ENCODE results near the gene CADM1.
A peak's percentile ranks its signal among the peaks of the same experiment; 100 is the strongest.

CADM1 gene

GRCh38 chr11:115430345-115430744 is 73.9 kb downstream of the CADM1 start:
- Histone ChIP-seq H3K27me3 (ENCODE audit: low read depth) (peaks cover 11% of the 10 kb centered on the region), H3K9me3 (no peaks in the 10 kb centered on the region), H3K4me3 (no peak overlapping the region), H3K4me1 (0 out of 2 replicates have a peak, but pooled peaks cover 5% of the 10 kb centered on the region), H3K36me3 (replicated peaks) (no peaks in the 10 kb centered on the region)
- DNase-seq (ENCODE audit: low spot score in 2 of 2): no peak
- in situ Hi-C loops (cut with MboI; ENCODE audit: low sequenced_read_pairs): no loop called here

GRCh38 chr11:115428306-115428705 is 75.9 kb downstream of the CADM1 start:
- 0 out of 2 replicates have a peak, but pooled peaks cover 3% of the 10 kb centered on the region for H3K4me1 ChIP-seq
- peaks cover 21% of the 10 kb centered on the region for H3K27me3 ChIP-seq (ENCODE audit: low read depth)
- no peak overlapping the region for H3K4me3 ChIP-seq
- H3K36me3 ChIP-seq (replicated peaks): no peaks in the 10 kb centered on the region
- no peak for DNase-seq (ENCODE audit: low spot score in 2 of 2)
- H3K9me3 ChIP-seq: no peaks in the 10 kb centered on the region
- in situ Hi-C loops (cut with MboI; ENCODE audit: low sequenced_read_pairs): no loop called here

GRCh38 chr11:115425816-115426215 is 78.4 kb downstream of the CADM1 start:
- Histone ChIP-seq H3K36me3 (replicated peaks) (no peaks in the 10 kb centered on the region), H3K4me1 (no peaks in the 10 kb centered on the region), H3K9me3 (no peaks in the 10 kb centered on the region), H3K4me3 (no peak overlapping the region), H3K27me3 (ENCODE audit: low read depth) (peaks cover 39% of the 10 kb centered on the region)
- DNase-seq (ENCODE audit: low spot score in 2 of 2): no peak
- in situ Hi-C loops (cut with MboI; ENCODE audit: low sequenced_read_pairs): no loop called here

GRCh38 chr11:115425250-115425649 is 79.0 kb downstream of the CADM1 start:
- H3K36me3 ChIP-seq (replicated peaks): no peaks in the 10 kb centered on the region
- peaks cover 42% of the 10 kb centered on the region for H3K27me3 ChIP-seq (ENCODE audit: low read depth)
- H3K9me3 ChIP-seq: no peaks in the 10 kb centered on the region
- no peaks in the 10 kb centered on the region for H3K4me1 ChIP-seq
- in situ Hi-C loops (cut with MboI; ENCODE audit: low sequenced_read_pairs): no loop called here
- no peak overlapping the region for H3K4me3 ChIP-seq
- no peak for DNase-seq (ENCODE audit: low spot score in 2 of 2)

GRCh38 chr11:115423728-115424459 is 80.3 kb downstream of the CADM1 start:
- H3K27me3 ChIP-seq (ENCODE audit: low read depth): peaks cover 48% of the 10 kb centered on the region
- no peak overlapping the region for H3K4me3 ChIP-seq
- in situ Hi-C loops (cut with MboI; ENCODE audit: low sequenced_read_pairs): no loop called here
- H3K4me1 ChIP-seq: no peaks in the 10 kb centered on the region
- DNase-seq (ENCODE audit: low spot score in 2 of 2): no peak
- no peaks in the 10 kb centered on the region for H3K36me3 ChIP-seq (replicated peaks)
- no peaks in the 10 kb centered on the region for H3K9me3 ChIP-seq

GRCh38 chr11:115421992-115422689 is 82.1 kb downstream of the CADM1 start:
- DNase-seq (ENCODE audit: low spot score in 2 of 2): no peak
- Histone ChIP-seq H3K27me3 (ENCODE audit: low read depth) (peaks cover 51% of the 10 kb centered on the region), H3K4me3 (no peak overlapping the region), H3K9me3 (no peaks in the 10 kb centered on the region), H3K36me3 (replicated peaks) (no peaks in the 10 kb centered on the region), H3K4me1 (no peaks in the 10 kb centered on the region)
- in situ Hi-C loops (cut with MboI; ENCODE audit: low sequenced_read_pairs): no loop called here

GRCh38 chr11:115421352-115421991 is 82.7 kb downstream of the CADM1 start:
- Histone ChIP-seq H3K4me1 (no peaks in the 10 kb centered on the region), H3K36me3 (replicated peaks) (no peaks in the 10 kb centered on the region), H3K4me3 (no peak overlapping the region), H3K9me3 (no peaks in the 10 kb centered on the region), H3K27me3 (ENCODE audit: low read depth) (peaks cover 55% of the 10 kb centered on the region)
- no peak for DNase-seq (ENCODE audit: low spot score in 2 of 2)
- in situ Hi-C loops (cut with MboI; ENCODE audit: low sequenced_read_pairs): no loop called here

- Histone ChIP-seq H3K27me3 (ENCODE audit: low read depth) (peaks cover 45% of the 10 kb centered on the region), H3K4me3 (no peak overlapping the region), H3K9me3 (no peaks in the 10 kb centered on the region), H3K36me3 (replicated peaks) (no peaks in the 10 kb centered on the region), H3K4me1 (no peaks in the 10 kb centered on the region)
- DNase-seq (ENCODE audit: low spot score in 2 of 2): no peak
- in situ Hi-C loops (cut with MboI; ENCODE audit: low sequenced_read_pairs): no loop called here
Measured at GRCh38 chr11:115420505-115420904, 83.7 kb downstream of the CADM1 start.

GRCh38 chr11:115418626-115419025 is 85.6 kb downstream of the CADM1 start:
- Histone ChIP-seq H3K27me3 (ENCODE audit: low read depth) (peaks cover 34% of the 10 kb centered on the region), H3K4me1 (no peaks in the 10 kb centered on the region), H3K4me3 (no peak overlapping the region), H3K9me3 (no peaks in the 10 kb centered on the region), H3K36me3 (replicated peaks) (no peaks in the 10 kb centered on the region)
- DNase-seq (ENCODE audit: low spot score in 2 of 2): no peak
- in situ Hi-C loops (cut with MboI; ENCODE audit: low sequenced_read_pairs): no loop called here

GRCh38 chr11:115418081-115418480 is 86.1 kb downstream of the CADM1 start:
- H3K4me1 ChIP-seq: no peaks in the 10 kb centered on the region
- no peak for DNase-seq (ENCODE audit: low spot score in 2 of 2)
- no peaks in the 10 kb centered on the region for H3K36me3 ChIP-seq (replicated peaks)
- H3K4me3 ChIP-seq: no peak overlapping the region
- peaks cover 31% of the 10 kb centered on the region for H3K27me3 ChIP-seq (ENCODE audit: low read depth)
- in situ Hi-C loops (cut with MboI; ENCODE audit: low sequenced_read_pairs): no loop called here
- H3K9me3 ChIP-seq: no peaks in the 10 kb centered on the region

- Histone ChIP-seq H3K4me1 (peaks cover 21% of the 10 kb centered on the region), H3K27me3 (ENCODE audit: low read depth) (peaks cover 2% of the 10 kb centered on the region; the same call in 1 of the 2 replicates), H3K36me3 (replicated peaks) (no peaks in the 10 kb centered on the region), H3K9me3 (no peaks in the 10 kb centered on the region), H3K4me3 (no peak overlapping the region)
- DNase-seq (ENCODE audit: low spot score in 2 of 2): no peak
- in situ Hi-C loops (cut with MboI; ENCODE audit: low sequenced_read_pairs): no loop called here
Measured at GRCh38 chr11:115411120-115411519, 93.1 kb downstream of the CADM1 start.

GRCh38 chr11:115409691-115410220 is 94.5 kb downstream of the CADM1 start:
- Histone ChIP-seq H3K4me3 (no peak overlapping the region), H3K27me3 (ENCODE audit: low read depth) (peaks cover 2% of the 10 kb centered on the region; the same call in 1 of the 2 replicates), H3K4me1 (peaks cover 21% of the 10 kb centered on the region), H3K36me3 (replicated peaks) (no peaks in the 10 kb centered on the region), H3K9me3 (no peaks in the 10 kb centered on the region)
- in situ Hi-C loops (cut with MboI; ENCODE audit: low sequenced_read_pairs): no loop called here
- peak; percentile 33 to 39 for DNase-seq (ENCODE audit: low spot score in 2 of 2)

- in situ Hi-C loops (cut with MboI; ENCODE audit: low sequenced_read_pairs): no loop called here
- no peaks in the 10 kb centered on the region for H3K9me3 ChIP-seq
Measured at GRCh38 chr11:115409116-115409670, 95.0 kb downstream of the CADM1 start.

More at GRCh38 chr11:115409116-115409670, 95.0 kb downstream of the CADM1 start:
- peak; percentile 24 to 85 for DNase-seq (ENCODE audit: low spot score in 2 of 2)
- Histone ChIP-seq H3K4me3 (no peak overlapping the region), H3K36me3 (replicated peaks) (no peaks in the 10 kb centered on the region), H3K27me3 (ENCODE audit: low read depth) (peaks cover 2% of the 10 kb centered on the region; the same call in 1 of the 2 replicates), H3K4me1 (peaks cover 21% of the 10 kb centered on the region)
